ENCODE data around the gene MS4A3. TPM values are rescaled to one million over a fixed set of nuclear protein-coding genes. Genes with fewer than 3 reads are reported as not detected.

MS4A3 gene
- total RNA-seq, 1 donor from 2014 or later, result not detected

- DNase-seq (no peak), ATAC-seq (no peak)
- Histone ChIP-seq H3K4me3 (no peak overlapping the region), H3K36me3 (no peaks in the 10 kb centered on the region), H3K27me3 (no peaks in the 10 kb centered on the region), H3K9me3 (no peaks in the 10 kb centered on the region), H3K27ac (no peak overlapping the region), H3K4me1 (no peaks in the 10 kb centered on the region)
- intact Hi-C loops (cut with DNase I), result no loop called here
- TF ChIP-seq, protein P1, sequence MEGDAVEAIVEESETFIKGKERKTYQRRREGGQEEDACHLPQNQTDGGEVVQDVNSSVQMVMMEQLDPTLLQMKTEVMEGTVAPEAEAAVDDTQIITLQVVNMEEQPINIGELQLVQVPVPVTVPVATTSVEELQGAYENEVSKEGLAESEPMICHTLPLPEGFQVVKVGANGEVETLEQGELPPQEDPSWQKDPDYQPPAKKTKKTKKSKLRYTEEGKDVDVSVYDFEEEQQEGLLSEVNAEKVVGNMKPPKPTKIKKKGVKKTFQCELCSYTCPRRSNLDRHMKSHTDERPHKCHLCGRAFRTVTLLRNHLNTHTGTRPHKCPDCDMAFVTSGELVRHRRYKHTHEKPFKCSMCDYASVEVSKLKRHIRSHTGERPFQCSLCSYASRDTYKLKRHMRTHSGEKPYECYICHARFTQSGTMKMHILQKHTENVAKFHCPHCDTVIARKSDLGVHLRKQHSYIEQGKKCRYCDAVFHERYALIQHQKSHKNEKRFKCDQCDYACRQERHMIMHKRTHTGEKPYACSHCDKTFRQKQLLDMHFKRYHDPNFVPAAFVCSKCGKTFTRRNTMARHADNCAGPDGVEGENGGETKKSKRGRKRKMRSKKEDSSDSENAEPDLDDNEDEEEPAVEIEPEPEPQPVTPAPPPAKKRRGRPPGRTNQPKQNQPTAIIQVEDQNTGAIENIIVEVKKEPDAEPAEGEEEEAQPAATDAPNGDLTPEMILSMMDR (IDR thresholded peaks at IDR 0.05), result no peak
These were observed 29.4 kb downstream of the MS4A3 start for GRCh38 chr11:60085909-60086308.

GRCh38 chr11:60087239-60087638, 30.8 kb downstream of the MS4A3 start:
- H3K9me3 ChIP-seq, result no peaks in the 10 kb centered on the region
- TF ChIP-seq, protein P1 (IDR thresholded peaks at IDR 0.05), result no peak
- H3K27ac ChIP-seq, result no peak overlapping the region
- H3K4me1 ChIP-seq, result no peaks in the 10 kb centered on the region
- ATAC-seq, result no peak
- H3K4me3 ChIP-seq, result no peak overlapping the region
- intact Hi-C loops (cut with DNase I), result no loop called here
- DNase-seq, result no peak
- H3K27me3 ChIP-seq, result no peaks in the 10 kb centered on the region
- H3K36me3 ChIP-seq, result no peaks in the 10 kb centered on the region

- TF ChIP-seq, protein P1 (IDR thresholded peaks at IDR 0.05), result no peak
- DNase-seq (no peak), ATAC-seq (no peak)
- no peaks in the 10 kb centered on the region for H3K9me3 ChIP-seq
- no peaks in the 10 kb centered on the region for H3K27me3 ChIP-seq
- H3K4me1 ChIP-seq, result no peaks in the 10 kb centered on the region
- no peaks in the 10 kb centered on the region for H3K36me3 ChIP-seq
- H3K27ac ChIP-seq, result no peak within 1 kb of the TSS
- no peak within 1 kb of the TSS for H3K4me3 ChIP-seq
- intact Hi-C loops (cut with DNase I), result no loop called here
These were observed 31.9 kb downstream of the MS4A3 start, which contains the start of gene MS4A2 for GRCh38 chr11:60088364-60088763. Gene MS4A2, plus strand, starts transcription at chr11:60088664. Its CDS starts 102 bp downstream, at chr11:60088766.

- no peaks in the 10 kb centered on the region for H3K36me3 ChIP-seq
- no peak overlapping the region for H3K4me3 ChIP-seq
- no peak for ATAC-seq
- TF ChIP-seq, protein P1 (IDR thresholded peaks at IDR 0.05), result no peak
- H3K27me3 ChIP-seq, result no peaks in the 10 kb centered on the region
- no peak overlapping the region for H3K27ac ChIP-seq
- H3K9me3 ChIP-seq, result no peaks in the 10 kb centered on the region
- intact Hi-C loops (cut with DNase I), result no loop called here
- DNase-seq, result no peak
- no peaks in the 10 kb centered on the region for H3K4me1 ChIP-seq
These were observed 39.1 kb downstream of the MS4A3 start for GRCh38 chr11:60095477-60096120.

GRCh38 chr11:60097189-60097588, 40.7 kb downstream of the MS4A3 start:
- Histone ChIP-seq H3K9me3 (no peaks in the 10 kb centered on the region), H3K36me3 (no peaks in the 10 kb centered on the region), H3K27me3 (no peaks in the 10 kb centered on the region), H3K4me1 (no peaks in the 10 kb centered on the region), H3K4me3 (no peak overlapping the region), H3K27ac (no peak overlapping the region)
- ATAC-seq (no peak), DNase-seq (no peak)
- TF ChIP-seq, protein P1 (IDR thresholded peaks at IDR 0.05), result no peak
- intact Hi-C loops (cut with DNase I), result no loop called here

DNA sequence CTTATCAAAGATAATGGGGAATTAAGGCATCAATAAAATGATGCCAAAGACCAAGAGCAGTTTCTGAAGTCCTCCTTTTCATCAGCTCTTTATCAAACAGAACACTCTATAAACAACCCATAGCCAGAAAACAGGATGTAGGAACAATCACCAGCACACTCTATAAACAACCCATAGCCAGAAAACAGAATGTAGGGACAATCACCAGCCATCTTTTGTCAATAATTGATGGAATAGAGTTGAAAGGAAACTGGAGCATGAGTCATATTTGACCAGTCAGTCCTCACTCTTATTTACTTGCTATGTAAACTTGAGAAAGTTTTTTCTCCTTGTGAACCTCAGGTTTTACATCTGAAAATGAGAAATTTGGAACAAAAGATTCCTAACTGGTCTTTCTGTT, 42.0 kb downstream of the MS4A3 start:
- intact Hi-C loops (cut with DNase I), result no loop called here
- Histone ChIP-seq H3K4me3 (no peak overlapping the region), H3K27me3 (no peaks in the 10 kb centered on the region), H3K36me3 (no peaks in the 10 kb centered on the region), H3K27ac (no peak overlapping the region), H3K9me3 (no peaks in the 10 kb centered on the region), H3K4me1 (no peaks in the 10 kb centered on the region)
- ATAC-seq (no peak), DNase-seq (no peak)
- TF ChIP-seq, protein P1 (IDR thresholded peaks at IDR 0.05), result no peak
